Mucosa of descending colon (tissue), 3 donors: Measurements from ENCODE around the gene OSBPL3. TPM values are rescaled to one million over a fixed set of nuclear protein-coding genes. Genes with fewer than 3 reads are reported as not detected.

Source experiments
- ATAC-seq: fragments of 200-7000 bp; cut with Tn5 transposase; one replicate; pipeline ENCODE4 v1.9.1; 2020; ENCODE audit warnings: mild to moderate bottlenecking, moderate library complexity
- DNase-seq, 3 donors: peaks; one replicate each; pipeline ENCODE4 v3.0.0-alpha.2; 2020
- H3K36me3 ChIP-seq: fragments of 200-600 bp; one replicate; pipeline ENCODE4 v1.8.0; 2021; ENCODE audit warnings: low read depth, mild to moderate bottlenecking
- H3K4me1 ChIP-seq: fragments of 200-600 bp; one replicate; pipeline ENCODE4 v1.8.0; 2021; ENCODE audit warnings: low read depth, mild to moderate bottlenecking
- H3K4me3 ChIP-seq: fragments of 200-600 bp; one replicate; pipeline ENCODE4 v1.8.0; 2021; ENCODE audit warnings: mild to moderate bottlenecking
- H3K9me3 ChIP-seq: fragments of 200-600 bp; one replicate; pipeline ENCODE4 v1.8.0; 2021; ENCODE audit warnings: mild to moderate bottlenecking
- CTCF ChIP-seq: fragments of 200-600 bp; IDR thresholded peaks from one replicate; pipeline ENCODE4 v1.8.0; 2022; ENCODE audit warnings: antibody characterized with exemption, mild to moderate bottlenecking
- intact Hi-C, 2 donors: fragments of 100-400 bp; cut with DNase I in 1 of 2; cut with micrococcal nuclease in 1 of 2; formaldehyde crosslinking; loops; one replicate each; pipeline versions ENCODE4 v1.11.0 to v1.11.1; 2022; cut with DNase I, micrococcal nuclease
- total RNA-seq, 3 donors: library from RNA; stranded (reverse); fragmentation: NEBNext Ultra II Directional in 2 of 3; extraction: Animal tissue kit (Norgen Biotek cat#: 25700) in 2 of 3; gene quantifications; one replicate each; pipeline versions ENCODE4 v1.2.1 to v1.2.4, GENCODE V29; 2021 to 2023
- donor health status: DM: no; HTN: no; CAD: no; lungs with moderate emphysema.
- donor health status: DM: no; HTN: no; CAD: no.
- donor health status: DM: no; HTN: yes; CAD: no.

The OSBPL3 gene
- total RNA-seq, 3 donors from 2014 or later = 9.0 to 15.4 (median 10.6) TPM

- Histone ChIP-seq H3K9me3 (no peaks in the 10 kb centered on the region), H3K4me1 (peaks cover 13% of the 10 kb centered on the region), H3K36me3 (no peaks in the 10 kb centered on the region), H3K4me3 (no peak overlapping the region)
- intact Hi-C loops = no loop called here
- DNase-seq (no peak), ATAC-seq (no peak)
- no peak for TF ChIP-seq CTCF
These were observed 150.9 kb downstream of the OSBPL3 start for GRCh38 chr7:24828891-24829661.

DNA sequence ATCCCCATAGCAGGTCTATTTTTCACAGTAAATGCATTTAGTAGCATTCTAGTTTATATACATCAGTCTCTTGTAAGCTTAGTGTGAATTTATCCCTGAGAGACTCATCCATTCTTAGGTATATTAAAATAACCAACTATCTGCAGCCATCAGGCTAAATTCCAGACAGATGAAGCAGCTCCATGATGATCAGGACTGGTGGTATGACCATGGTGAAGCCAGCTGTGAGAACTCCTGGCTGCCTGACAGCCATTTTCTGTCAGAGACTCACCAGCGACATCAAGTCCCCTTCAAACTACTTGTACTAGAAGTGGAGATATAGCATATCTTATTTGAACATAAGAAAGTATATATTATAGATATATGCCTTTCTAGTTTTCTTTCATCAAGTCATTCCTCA is 152.4 kb downstream of the OSBPL3 start:
- ATAC-seq (no peak), DNase-seq (no peak)
- Histone ChIP-seq H3K4me3 (no peak overlapping the region), H3K36me3 (no peaks in the 10 kb centered on the region), H3K9me3 (no peaks in the 10 kb centered on the region), H3K4me1 (peaks cover 13% of the 10 kb centered on the region)
- no peak for TF ChIP-seq CTCF
- intact Hi-C loops = no loop called here

GRCh38 chr7:24827027-24827426 is 153.0 kb downstream of the OSBPL3 start:
- no peak for ATAC-seq
- H3K36me3 ChIP-seq = no peaks in the 10 kb centered on the region
- DNase-seq = no peak
- no peak overlapping the region for H3K4me3 ChIP-seq
- TF ChIP-seq CTCF = no peak
- H3K4me1 ChIP-seq = peaks cover 13% of the 10 kb centered on the region
- H3K9me3 ChIP-seq = no peaks in the 10 kb centered on the region
- intact Hi-C loops = no loop called here

DNA sequence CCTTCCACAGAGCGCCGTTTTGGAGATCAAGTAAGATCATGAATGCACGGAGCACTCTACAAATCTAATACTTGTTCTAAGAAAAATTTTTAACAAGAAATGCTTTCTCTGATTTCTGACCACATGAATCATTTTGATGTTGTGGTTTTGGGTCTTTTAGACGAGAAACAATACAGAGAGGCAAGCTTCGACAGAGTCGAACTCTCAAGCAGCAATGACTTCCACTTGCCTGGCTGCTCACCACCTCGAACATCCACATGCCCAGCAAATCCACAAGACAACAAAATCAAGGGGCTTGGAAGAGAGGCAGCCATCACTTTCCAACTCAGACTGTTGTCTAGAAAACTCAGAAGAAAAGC is 153.3 kb downstream of the OSBPL3 start:
- no peak for TF ChIP-seq CTCF
- Histone ChIP-seq H3K9me3 (no peaks in the 10 kb centered on the region), H3K4me3 (no peak overlapping the region), H3K36me3 (no peaks in the 10 kb centered on the region), H3K4me1 (peaks cover 15% of the 10 kb centered on the region)
- intact Hi-C loops = no loop called here
- DNase-seq (no peak), ATAC-seq (no peak)

DNA sequence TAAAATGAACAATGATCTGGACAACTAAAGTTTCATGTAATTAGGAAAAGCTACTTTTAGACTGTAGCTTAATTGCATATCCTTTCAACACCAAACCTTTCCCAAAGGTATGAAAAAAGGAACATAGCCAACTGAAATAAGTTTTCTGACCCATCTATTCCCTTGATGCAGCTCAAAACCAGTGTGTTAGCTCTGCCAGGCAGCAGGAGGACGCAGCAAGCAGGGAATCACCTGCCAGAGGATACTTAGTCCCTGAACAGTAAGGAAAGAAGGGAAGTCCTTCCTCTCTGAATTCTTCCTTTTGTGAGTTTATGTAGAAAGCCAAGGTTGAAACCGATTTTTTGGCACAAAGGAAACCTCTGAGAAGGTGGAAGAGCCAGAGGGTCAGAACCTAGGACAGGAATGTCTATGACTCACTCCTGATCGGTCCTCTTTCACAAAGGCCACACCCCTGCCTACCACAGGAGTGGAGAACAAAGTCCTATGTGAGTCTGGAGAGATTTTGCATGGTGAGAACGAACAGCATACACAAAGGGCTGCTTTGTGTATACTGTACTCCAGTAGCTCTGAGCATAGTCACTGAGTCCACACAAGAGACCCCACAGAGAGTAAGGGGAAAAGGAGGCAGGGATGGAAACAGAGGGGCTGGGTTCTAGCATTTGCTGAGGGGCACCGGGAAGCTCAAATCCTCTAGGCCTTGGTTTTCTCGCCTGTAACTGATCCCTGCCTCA is 153.9 kb downstream of the OSBPL3 start:
- intact Hi-C loops = no loop called here
- peak; percentile 91 for ATAC-seq

More for the DNA sequence above, 153.9 kb downstream of the OSBPL3 start:
- no peaks in the 10 kb centered on the region for H3K36me3 ChIP-seq
- peaks cover 15% of the 10 kb centered on the region for H3K4me1 ChIP-seq
- TF ChIP-seq CTCF = no peak
- DNase-seq = peak in 1 of 3 donors; percentile 76
- no peaks in the 10 kb centered on the region for H3K9me3 ChIP-seq
- no peak overlapping the region for H3K4me3 ChIP-seq
